SK-MEL-5 (cell line): ENCODE results near the gene EIF2S1. TPM values are rescaled to one million over a fixed set of nuclear protein-coding genes. Genes with fewer than 3 reads are reported as not detected.

ENCODE experiments used
- DNase-seq: peaks from one replicate; pipeline ENCODE4 v3.0.0-alpha.2; 2016; ENCODE audit warnings: low read depth, low spot score
- in situ Hi-C: cut with HindIII; loops from 2 replicates; pipeline ENCODE4 v1.10.0; 2016; ENCODE audit warnings: low sequenced_read_pairs, high pct_unique_total_duplicates, low pct_unique_long_range_greater_than_20kb
- small RNA-seq, 2 experiments: library from RNA; depleted of rRNA; stranded (forward); fragments of <200 nt; gene quantifications; one replicate each; pipeline ENCODE3, GENCODE V24; 2014
- total RNA-seq: library from RNA; depleted of rRNA; stranded (reverse); fragments of >200 nt; shearing (Covaris generic); gene quantifications from 2 replicates; pipeline ENCODE4 v1.2.3, GENCODE V29; 2014; rRNA removed

Gene EIF2S1
- total RNA-seq, 1 experiment from 2014 or later: 257 TPM

DNA sequence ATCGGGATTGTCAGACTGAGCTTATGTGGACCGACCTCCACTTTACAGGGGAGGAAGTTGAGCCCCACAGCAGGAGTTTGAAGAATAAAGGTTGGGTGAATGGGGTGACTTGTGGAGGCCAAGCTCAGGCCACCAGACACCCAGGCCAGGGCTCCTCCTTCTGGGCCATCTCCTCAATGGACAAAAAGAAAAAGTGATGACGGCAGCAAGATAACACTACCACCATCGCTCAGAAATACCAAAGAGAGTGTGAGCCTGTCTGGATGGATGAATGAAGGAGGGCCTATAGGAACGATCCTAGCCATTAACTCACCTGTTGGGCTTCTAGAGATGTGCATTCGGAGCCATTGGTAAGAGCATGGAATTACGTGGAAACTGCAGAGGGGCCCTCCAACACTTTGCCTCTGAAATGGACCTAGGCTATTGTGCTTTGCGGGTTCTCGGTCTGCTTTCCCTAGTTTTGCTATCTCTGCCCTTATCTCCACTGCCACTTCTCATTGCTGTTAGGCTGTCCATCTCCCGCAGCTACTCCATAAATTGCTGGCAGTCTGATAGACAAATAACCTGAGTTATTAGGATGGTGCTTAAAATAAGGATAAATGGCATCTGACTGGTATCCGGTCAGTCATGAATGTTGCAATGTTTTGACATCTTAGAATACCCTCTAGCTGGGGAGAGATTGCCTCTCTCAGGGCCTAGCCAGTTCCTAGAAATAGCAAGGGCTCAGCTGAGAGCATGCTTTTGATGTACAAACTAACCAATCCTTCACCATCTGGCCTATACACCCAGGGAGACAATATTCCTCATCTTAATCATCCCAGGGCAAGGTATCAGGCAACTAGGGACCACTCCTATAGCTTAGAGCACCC lies 61.5 kb downstream of the EIF2S1 start:
- DNase-seq: no peak
- in situ Hi-C loops: no loop called here

DNA sequence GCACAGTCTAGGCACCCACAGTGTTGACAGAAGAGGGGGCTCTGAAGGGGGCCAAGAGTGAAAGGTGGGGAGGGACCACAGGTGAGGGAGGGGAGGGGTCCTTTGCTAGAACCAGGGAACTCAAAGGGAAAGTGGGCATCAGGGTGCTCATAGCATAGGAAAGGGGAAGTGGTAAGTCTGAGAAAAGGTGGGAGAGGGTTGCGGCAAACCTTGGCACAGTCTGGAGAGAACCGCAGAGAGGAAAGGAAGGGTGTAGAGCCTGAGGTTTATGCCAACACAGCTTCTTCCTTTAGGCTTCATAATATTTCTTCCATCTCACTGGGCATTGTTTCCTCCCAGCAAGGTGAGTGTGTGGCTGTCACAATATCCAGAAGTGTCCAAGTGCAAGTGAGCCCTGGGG lies 63.3 kb downstream of the EIF2S1 start:
- in situ Hi-C loops: no loop called here
- DNase-seq: no peak

DNA sequence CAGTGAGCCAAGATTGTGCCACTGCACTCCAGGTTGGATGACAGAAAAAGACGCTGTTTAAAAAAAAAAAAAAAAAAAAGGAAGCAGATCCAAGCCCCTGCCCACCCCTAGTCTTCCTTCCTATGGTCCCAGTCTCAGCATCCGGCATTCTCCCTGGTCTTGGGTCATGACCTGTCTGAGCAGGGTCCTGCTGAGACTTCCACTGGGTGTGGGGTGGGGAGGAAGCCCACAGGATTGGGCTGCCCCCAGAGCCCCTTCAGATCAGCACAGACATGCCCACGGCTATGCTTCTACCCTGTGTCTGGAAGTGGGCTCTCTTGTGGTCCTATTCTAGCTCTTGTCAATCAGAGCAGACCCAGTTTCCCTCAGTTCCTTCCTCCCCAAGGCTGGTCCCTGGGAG lies 64.4 kb downstream of the EIF2S1 start:
- DNase-seq: no peak
- in situ Hi-C loops: no loop called here

DNA sequence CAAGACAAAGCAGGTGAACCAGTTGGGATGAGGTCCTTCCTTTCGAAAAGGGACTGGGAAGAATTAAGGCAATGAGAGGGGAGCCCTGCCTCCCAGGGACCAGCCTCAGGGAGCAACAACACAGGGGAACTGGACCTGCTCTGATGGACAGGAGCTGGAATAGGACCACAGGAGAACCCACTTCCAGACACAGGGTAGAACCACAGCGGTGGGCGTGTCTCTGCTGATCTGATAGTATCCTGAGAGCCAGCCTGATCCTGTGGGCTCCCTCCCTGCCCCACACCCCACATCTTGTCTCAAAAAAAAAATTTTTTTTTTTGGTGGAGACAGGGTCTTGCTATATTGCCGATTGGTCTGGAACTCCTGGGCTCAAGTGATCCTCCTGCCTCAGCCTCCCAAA lies 65.5 kb downstream of the EIF2S1 start:
- in situ Hi-C loops: no loop called here

DNA sequence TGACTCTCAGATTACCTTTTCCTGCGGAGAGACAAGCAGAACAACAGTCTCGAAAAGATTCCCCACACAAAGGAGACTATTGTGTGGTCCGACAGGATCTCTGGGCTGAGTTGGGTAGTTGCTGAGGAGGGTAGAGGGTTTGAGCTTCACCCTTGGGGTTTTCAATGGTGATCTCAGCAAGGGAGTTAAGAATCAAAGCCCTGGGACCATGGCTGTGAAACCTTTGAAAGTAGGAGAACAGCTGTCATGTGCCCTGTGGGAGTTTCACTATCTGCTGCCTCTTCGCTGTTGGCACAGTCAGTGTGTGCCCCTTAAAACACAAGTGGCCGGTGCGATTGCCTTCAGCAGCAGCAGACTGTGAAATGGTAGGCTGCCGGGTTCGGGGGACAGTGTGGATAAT lies 66.0 kb downstream of the EIF2S1 start:
- in situ Hi-C loops: no loop called here
- peak; percentile 83 for DNase-seq

More for the DNA sequence above, 65.5 kb downstream of the EIF2S1 start:
- DNase-seq: no peak

DNA sequence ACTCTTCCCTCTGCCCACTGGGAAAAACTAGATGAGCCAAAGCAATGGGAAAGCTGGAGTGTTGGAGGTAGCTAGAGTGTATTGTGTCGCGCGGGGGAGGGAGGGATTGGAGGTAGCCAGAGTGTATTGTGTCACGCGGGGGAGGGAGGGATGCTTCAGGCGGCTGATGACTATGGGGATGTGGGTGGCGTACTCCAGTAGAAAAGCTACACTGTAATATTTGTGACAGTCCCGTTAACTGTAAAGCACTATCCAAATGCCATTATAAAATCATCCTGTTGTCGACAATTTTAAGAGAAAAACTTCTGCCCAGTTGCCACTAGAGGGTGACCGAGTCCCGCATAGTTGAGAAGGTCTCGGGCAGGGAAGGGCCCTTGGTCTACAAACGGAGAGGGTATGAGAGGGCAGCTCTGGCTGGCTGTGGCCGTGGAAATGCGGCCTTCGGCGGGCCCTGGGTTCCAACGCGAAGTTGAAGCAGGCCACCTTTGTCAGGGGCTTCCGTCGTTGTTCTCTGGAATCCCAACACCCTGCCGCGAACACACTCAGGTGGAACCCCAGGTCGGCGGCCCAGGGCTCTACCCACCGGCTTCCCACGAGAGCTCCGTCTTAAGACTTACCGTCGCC lies 67.0 kb downstream of the EIF2S1 start:
- in situ Hi-C loops: no loop called here

DNA sequence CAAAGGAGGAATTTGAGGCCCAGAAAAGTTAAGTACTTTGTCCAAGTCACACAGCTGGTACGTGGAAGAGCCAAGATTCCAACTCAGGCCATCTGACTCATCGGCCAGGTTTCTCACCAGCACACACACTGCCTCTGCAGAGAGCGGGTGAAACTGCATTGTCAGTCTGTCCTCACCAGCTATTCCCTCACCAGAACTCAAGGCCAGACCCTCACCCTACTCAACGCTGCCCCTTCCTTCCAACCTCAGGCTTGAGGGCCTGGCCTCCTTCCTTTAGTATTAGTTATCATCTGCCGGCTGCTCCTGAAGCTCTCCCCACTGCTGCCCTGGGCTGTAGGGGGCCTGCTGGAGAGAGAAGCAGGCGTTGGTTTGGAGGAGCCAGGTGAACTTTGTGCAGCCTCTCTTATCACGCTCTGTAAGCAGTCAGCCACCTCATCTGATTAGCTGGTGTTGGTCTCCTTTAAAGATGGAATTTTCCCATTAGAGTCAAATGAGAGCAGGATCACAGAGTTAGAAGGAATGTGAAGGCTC lies 68.4 kb downstream of the EIF2S1 start:
- in situ Hi-C loops: no loop called here
- peak; percentile 30 for DNase-seq

More for the DNA sequence above, 67.0 kb downstream of the EIF2S1 start:
- DNase-seq: peak; percentile 91

DNA sequence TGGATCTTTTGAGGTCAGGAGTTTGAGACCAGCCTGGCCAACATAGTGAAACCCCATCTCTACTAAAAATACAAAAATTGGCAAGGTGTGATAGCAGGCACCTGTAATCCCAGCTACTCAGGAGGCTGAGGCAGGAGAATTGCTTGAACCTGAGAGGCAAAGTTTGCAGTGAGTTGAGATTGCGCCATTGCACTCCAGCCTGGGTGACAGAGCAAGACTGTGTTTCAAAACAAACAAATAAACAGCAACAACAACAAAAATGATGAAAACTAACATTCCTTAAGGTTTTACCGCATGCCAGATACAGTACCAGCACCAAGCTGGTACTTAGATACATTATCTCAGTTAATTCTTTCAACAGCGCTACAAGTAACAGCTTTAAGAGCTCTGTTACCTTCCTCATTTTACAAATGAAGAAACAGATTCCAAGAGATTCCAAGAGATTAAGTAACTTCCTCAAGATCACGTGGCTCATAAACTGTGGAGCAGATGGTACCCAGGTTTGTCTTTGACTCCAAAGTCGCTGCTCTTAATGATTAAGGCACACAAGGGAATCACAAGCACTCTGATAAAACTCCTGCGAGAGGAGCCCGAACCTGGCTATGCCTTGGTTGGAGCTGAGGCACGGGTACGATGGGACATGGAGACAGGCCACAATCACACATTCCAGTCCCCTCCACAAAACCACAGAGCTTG lies 69.5 kb downstream of the EIF2S1 start:
- in situ Hi-C loops: no loop called here
- DNase-seq: no peak

DNA sequence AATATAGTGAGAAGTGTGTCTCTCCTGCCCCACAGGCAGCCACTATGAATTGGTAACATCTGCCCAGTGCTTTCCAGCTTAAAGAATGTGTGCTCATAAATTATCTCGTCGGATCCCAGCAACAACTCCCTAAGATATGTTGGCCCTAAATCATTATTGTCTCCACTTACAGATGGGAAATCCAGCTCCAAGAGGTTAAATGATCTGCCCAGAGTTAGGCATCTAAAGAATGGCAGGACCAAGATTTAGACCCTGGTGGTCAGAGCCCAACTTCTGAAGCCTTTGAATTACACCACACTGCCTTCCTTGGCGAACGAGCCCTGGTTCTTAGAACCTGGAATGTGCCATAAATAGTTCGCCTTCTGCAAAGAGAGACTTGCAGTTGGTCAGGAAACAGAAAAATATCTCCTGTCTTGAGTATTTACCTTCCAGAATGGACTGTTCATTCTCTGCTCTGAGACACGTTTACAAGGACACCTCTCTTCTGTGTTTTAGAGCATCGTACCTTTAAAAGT lies 72.0 kb downstream of the EIF2S1 start:
- DNase-seq: no peak
- in situ Hi-C loops: no loop called here

DNA sequence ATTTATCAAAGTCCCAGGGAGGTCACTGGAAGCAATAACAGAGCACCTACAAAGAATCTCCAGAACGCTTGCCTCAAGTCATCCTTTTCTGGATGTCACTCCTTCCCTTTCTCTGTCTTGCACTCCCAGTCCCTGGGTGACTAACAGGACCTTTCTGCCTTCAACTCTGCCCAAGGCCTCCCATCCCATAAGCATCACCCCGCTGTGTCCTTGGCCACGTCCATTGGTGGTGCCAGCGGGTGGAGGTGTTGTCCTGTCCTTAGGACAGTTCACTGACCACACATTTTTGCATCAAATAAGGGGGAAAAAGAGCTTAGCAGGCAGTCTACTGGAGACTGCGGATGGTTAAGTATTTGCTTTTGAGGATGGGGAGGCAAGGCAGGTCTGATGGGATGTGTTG lies 75.5 kb downstream of the EIF2S1 start:
- DNase-seq: no peak
- in situ Hi-C loops: no loop called here

Small RNA genes lying within 50 kb of the gene (small RNA-seq; reads per million reads assigned to genes)
- 0 reads per million in 2 experiments for gene RF00019

Other genes with a start within 250 kb of the EIF2S1 start
- not detected in 2 replicates for gene GARIN2, start 170.9 kb upstream of the EIF2S1 start, total RNA-seq
- 8.7 and 10.1 TPM in 2 replicates for gene PALS1, start 118.9 kb upstream of the EIF2S1 start, total RNA-seq
- 245 and 251 TPM in 2 replicates for gene ATP6V1D, start 524 bp upstream of the EIF2S1 start, total RNA-seq
- gene PLEK2, start 51.8 kb downstream of the EIF2S1 start, total RNA-seq: 0.55 and 0.69 TPM in 2 replicates
- 59.2 and 62.3 TPM in 2 replicates for gene TMEM229B, start 128.4 kb downstream of the EIF2S1 start, total RNA-seq
- gene PLEKHH1, start 173.0 kb downstream of the EIF2S1 start, total RNA-seq: 143 and 156 TPM in 2 replicates
- gene PIGH, start 239.9 kb downstream of the EIF2S1 start, total RNA-seq: 48.7 and 52.4 TPM in 2 replicates